GM18498 (cell line): Measurements from ENCODE around the gene UBR4.
"Not testable (repeated sequence)": the region's sequence is repeated elsewhere in the genome, so short reads cannot be mapped to it uniquely, and the experiment has no call there.

Source experiments
- ATAC-seq: cut with Tn5 transposase; IDR thresholded peaks from one replicate; pipeline ENCODE4 v1.9.1; 2021; ENCODE audit warnings: mild to moderate bottlenecking, moderate library complexity; ENCODE audit not compliant: unreplicated experiment

Gene UBR4

DNA sequence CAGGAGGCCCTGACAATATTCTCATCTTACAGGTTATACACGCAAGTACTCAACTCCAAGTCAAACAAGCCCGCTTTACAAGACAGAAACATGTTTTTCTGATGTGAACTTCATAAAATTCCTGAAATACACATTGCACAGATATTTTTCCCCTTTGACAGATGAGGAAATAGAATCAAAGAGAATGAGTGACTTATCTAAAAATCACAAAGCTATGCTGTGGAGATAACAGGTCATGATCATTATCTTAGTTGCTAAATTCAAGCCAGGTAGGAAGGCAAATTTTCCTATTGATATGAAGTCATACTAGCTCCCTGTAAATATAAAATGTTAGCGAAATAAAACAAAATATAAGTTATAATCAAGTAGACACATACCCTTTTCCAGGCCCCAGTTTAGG lies 18.3 kb downstream of the UBR4 start:
- ATAC-seq, result no peak

- no peak for ATAC-seq
Measured at GRCh38 chr1:19190468-19190867, 19.6 kb downstream of the UBR4 start.

DNA sequence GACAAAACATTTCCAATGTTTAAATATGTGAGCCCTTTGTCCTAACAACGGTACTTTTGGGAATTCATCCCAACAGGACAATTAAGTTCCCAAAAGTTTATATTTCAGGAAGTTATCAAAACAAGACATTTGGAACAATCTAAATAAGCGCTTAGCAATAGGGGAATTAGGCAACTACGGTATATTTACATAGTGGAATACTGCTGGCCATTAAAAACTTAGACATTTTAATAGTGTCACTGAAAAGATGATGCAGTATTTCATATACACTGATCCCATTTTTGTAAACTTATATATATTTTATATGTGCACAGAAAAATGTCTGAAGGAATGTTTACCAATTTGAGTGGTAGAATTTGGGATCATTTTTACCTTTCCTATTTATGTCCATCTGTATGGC lies 20.8 kb downstream of the UBR4 start:
- ATAC-seq, result no peak

- no peak for ATAC-seq
Measured at GRCh38 chr1:19187852-19188251, 22.2 kb downstream of the UBR4 start.

DNA sequence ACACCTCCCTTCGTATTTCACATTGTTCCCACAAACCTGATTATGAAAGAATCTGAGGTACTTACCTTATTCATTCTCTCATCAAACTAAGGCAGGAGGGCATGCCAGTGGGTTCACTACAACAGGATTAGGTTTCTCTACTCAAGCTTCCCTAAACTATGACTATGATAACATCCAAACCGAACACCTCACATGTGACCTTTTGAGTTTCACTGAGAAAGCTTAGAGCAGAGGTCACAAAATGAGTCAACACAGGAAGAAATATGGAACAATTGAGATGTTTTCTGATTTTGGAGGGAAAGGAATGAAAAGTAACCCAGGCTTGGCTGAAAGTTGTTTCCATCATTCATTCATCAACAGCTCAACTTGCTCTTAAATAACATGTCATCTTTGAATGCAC lies 24.1 kb downstream of the UBR4 start:
- no peak for ATAC-seq

DNA sequence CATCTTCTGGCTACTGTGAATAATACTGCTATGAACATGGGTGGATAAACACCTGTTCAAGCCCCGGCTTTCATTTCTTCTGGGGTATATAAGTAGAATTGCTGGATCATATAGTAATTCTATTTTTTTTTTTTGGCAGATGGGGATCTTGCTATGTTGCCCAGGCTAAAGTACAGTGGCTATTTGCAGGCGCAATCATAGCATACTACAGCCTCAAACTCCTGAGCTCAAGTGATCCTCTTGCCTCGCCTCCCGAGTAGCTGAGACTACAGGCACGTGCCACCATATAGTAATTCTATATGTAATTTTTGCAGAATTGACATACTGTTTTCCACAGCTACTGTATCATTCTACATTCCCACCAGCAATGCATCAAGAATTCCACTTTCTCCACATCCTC lies 27.8 kb downstream of the UBR4 start:
- no peak for ATAC-seq

GRCh38 chr1:19180265-19180657 lies 29.8 kb downstream of the UBR4 start:
- not testable (repeated sequence) for ATAC-seq

DNA sequence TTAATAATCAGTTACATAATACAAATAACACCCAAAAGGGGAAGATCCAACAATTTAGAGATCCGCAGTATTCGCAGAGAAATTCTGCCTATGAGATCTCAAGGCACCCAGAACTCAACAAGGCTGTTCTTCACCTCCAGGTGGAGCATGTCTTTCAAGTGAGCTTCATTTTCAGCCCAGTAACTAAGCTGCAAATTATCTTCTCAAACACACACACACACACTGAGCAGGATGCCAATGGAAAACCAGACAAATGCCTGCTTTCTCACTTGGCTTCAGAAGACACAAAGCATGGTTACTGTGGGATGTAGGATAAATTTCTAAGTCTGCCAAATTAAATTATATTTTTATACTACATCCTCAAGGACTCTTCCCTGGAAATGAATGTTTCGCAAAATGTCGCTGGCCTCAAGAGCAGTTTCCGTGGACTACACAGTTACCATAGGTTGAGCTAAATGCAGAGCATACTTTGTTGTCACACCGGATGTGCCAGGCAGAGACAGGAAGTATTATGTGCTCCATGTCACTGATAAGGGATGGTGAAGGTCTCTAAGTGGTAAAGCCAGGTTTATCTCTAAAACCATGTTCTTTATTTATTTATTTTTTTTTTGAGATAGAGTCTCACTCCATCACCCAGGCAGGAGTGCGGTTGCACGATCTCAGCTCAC lies 30.3 kb downstream of the UBR4 start:
- no peak for ATAC-seq

- no peak for ATAC-seq
Measured at GRCh38 chr1:19178734-19179398, 31.2 kb downstream of the UBR4 start.

DNA sequence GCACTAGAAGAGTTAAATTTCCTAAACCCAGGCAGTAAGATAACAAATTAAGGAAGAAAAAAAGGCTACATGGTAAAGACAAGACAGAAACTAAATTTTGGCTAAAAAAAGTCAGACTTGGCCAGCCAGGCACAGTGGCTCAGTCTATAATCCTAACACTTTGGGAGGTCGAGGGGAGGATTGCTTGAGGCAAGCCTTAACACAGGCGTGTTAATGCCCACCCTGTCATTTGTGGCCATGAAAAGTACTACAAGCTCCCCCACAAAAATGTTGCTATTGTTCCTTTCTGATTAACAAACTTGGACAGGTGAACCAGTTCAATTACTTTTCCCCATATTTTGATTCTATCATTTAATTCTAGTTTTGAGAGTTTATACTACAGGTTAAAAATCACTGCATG lies 32.3 kb downstream of the UBR4 start:
- ATAC-seq, result no peak

DNA sequence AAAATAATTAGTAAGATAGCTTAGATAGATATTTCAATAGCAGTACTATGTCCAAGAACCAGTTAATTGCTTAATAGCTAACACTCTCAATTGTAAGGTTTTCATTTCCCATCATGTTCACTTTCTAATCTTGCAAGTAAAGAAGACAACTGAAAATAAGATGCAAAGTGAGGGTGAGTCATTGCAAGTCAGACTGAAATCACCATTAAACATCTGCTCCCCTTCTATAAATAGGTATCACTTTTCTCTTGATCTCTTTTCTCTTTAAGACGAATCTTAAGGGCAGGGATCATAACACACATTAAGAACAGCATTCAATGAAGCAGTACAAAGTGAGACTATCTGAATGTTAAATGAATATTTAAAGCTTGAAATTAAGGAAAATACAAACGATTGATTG lies 40.4 kb downstream of the UBR4 start:
- no peak for ATAC-seq

- no peak for ATAC-seq
Measured at GRCh38 chr1:19167140-19167539, 42.9 kb downstream of the UBR4 start.

- no peak for ATAC-seq
Measured at GRCh38 chr1:19166066-19166465, 44.0 kb downstream of the UBR4 start.

DNA sequence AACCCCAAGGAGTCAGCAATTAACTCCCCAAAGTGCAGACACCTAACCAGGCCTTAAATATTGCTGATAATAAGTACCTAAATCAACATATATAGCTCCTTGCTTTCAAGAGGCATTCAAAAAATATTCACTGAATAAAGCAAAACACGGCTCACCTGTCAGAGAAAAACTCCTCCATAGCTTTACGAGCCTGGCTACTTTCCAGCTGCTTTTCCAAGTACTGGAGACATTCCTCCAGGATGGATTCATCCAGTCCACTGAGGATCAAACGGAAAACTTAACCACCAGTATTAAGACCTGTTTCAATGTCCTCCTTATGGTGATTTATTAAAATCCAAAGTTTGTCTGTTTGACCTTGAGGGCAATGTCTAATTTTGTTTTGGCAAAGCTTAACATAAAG lies 44.6 kb downstream of the UBR4 start:
- no peak for ATAC-seq

DNA sequence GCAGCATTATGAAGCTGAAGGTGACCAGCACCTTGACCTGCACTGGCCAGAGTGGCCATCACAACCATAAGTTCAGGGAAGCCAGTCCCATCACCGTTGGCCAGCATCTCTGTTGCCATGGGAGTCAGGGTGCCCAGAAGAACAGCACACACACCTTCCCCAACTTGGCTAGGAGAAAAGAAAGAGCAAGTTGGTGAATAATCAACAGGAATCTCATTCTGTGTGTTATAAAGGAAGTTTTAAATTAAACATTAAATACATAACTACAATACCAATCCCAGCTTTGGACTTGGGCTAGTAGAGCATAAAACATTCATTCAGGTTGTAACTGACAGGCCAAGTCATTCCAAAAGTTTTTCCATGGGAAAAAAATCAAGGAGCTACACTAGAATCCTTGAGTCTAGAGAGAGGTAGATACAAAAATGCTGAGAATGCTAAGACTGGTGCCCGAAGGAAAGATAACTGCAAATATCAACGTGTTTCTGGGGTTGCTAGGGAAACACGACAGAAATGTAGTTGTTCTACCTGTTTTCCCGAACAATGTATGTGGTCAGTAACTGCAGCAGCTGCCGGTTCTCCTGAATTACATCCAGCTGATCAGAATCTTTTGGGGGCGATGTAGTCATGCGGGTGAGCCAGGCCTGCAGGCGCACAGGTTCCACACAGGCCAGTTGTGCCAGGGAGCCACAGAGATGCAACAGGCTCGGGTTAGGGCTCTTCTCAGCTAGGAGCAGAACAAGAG lies 45.6 kb downstream of the UBR4 start:
- ATAC-seq, result no peak

- no peak for ATAC-seq
Measured at GRCh38 chr1:19163261-19163660, 46.8 kb downstream of the UBR4 start.

DNA sequence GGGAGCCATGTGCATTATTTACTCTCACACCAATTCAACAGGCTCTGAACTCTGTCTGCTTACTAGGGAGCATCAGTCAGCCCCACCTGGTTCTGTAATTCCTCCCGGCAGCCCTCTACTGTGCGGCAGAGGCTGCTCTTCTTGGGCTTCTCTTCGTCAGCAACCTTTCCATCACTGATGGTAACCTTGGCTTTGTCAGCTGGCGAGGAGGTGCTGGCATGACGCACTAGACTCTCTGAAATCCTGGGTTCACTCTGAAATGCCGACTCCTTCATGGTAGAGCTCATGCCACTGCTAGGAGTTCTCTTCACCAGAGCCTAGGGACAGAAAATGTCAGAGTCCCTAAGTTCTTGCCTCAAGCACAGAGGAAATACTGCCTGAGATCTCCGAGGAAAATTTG lies 49.2 kb downstream of the UBR4 start:
- ATAC-seq, result no peak

- no peak for ATAC-seq
Measured at GRCh38 chr1:19157653-19158052, 52.4 kb downstream of the UBR4 start.

DNA sequence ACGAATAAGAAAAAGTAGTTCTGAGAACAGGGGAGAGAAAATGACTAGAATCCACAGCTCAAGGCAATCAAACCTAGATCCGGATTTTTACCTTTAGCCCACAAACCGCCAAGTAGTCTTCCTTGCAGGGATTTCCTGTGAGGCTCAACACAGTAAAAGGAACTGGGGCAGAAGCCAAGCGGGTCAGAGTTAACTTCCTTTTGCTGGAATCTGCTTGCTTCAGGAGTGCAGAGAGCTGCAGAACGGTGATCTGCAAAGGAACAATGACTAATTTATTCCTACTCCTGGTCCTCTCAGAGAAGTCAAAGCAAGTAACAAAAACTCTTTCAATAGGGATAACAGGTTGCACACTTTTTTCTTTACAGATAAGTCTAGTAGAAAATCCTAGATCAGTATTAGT lies 53.4 kb downstream of the UBR4 start:
- no peak for ATAC-seq

- ATAC-seq, result no peak
Measured at GRCh38 chr1:19154876-19155275, 55.2 kb downstream of the UBR4 start.

- ATAC-seq, result no peak
Measured at GRCh38 chr1:19153169-19153568, 56.9 kb downstream of the UBR4 start.

DNA sequence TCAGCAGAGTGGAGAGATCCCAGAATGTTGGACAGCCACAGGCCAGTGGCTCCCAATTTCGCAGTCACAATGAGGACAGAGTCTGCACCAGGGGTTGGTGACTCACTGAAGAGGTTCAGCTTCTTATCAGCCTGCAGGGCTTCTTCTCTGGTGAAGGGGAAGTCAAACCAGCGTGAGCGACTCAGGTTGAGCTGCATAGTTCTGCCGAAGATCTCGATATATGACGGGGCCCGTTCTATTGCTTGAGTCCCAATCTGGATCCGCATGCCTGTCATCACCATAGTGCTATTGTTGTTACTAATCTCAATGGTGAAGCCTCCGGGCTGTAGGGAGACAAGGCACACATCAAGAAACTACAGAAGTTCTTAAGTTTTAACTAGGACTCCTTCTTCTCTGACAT lies 58.5 kb downstream of the UBR4 start:
- no peak for ATAC-seq
